NCI-H345 treated with DMSO at 0.1 percent for 48 hours (cell line): ENCODE results near the gene TOE1.

Experiments used
- DNase-seq: peaks from one replicate; lab custom pipeline; 2025; ENCODE audit not compliant: unreplicated experiment; lab: John Stamatoyannopoulos, UW

The TOE1 gene

DNA sequence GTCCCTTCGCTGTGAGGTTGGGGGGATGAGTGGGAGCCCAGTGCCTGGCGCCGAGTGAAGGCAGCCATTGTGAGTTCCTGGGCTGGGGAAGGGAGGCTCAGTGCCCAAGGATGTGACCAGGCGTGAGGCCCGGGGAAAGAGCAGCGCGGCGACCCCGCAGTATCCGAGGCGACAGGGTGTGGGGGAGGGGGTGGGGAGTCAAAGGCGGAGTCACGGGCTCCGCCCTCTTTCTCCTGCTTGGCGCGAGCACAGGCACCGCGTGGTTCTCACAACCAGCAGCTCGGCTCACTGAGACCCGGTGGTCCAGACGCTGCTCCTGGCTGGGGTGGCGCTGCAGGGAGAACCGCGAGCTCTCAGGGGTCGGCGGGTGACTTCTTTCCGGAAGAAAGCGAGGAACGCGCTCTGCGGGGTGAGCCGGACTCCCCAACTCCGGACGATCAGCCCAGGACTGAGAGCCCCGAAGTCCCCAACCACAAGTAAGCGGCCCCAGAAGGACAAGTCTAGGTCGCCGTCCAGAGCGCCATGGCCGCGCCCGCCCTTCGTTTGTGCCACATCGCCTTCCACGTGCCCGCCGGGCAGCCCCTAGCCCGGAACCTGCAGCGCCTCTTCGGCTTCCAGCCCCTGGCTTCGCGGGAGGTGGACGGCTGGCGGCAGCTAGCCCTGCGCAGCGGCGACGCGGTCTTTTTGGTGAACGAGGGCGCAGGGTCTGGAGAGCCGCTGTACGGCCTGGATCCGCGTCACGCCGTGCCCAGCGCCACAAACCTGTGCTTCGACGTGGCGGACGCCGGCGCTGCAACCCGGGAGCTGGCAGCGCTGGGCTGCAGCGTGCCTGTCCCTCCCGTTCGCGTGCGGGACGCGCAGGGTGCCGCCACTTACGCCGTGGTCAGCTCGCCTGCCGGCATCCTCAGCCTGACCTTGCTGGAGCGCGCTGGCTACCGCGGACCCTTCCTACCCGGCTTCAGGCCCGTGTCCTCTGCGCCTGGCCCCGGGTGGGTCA is 13.0 kb upstream of the TOE1 start, which contains the start of gene HPDL:
HPDL (plus strand) TSS at position 269 of the 997 bp plus-strand sequence; CDS start at position 523, 254 bp downstream.
- no peak for DNase-seq

DNA sequence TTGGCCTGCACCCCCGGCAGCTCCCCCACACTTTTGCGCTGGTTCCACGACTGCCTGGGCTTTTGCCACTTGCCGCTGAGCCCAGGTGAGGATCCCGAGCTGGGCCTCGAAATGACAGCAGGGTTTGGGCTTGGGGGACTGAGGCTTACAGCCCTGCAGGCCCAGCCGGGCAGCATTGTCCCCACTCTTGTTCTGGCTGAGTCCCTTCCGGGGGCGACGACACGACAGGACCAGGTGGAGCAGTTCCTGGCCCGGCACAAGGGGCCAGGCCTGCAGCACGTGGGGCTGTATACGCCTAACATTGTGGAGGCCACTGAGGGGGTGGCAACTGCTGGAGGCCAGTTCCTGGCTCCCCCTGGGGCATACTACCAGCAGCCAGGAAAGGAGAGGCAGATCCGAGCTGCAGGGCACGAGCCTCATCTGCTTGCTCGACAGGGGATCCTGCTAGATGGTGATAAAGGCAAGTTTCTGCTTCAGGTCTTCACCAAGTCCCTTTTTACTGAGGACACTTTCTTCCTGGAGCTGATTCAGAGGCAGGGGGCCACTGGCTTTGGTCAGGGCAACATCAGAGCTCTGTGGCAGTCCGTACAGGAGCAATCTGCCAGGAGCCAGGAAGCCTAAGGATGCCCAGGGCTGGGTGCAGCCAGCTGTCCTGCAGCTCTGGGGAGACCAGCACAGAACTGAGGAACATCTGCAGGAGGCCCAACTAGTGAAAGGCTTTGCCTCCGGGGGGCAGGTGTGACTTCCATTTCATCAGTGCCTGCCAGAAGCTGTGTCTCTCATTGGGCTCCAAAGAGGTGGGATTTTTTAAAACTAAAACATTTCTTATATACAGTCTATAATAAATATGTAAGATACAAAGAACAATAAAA is 12.1 kb upstream of the TOE1 start:
- no peak for DNase-seq

DNA sequence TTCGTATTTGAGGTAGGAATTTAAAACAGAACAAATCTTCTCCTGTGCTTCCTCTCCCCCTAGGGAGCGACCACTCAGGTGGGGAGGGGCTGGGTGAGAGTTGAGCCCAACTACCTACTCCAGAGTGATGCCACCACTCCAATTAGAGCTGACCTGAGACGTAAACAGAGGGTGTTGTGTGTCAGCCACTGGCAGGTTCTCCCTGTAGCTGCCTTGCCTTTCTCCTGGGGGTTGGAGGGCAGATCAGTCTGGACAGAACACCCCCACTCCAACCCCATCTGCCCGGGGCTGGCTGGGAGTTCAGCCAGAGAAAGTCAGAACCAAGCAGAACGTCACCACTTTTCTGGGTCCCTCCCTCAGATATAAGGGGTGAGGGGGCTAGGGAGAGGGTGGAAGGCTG is 11.3 kb upstream of the TOE1 start:
- DNase-seq, result no peak

- no peak for DNase-seq
These were observed 10.5 kb upstream of the TOE1 start for GRCh38 chr1:45329445-45329844.

DNA sequence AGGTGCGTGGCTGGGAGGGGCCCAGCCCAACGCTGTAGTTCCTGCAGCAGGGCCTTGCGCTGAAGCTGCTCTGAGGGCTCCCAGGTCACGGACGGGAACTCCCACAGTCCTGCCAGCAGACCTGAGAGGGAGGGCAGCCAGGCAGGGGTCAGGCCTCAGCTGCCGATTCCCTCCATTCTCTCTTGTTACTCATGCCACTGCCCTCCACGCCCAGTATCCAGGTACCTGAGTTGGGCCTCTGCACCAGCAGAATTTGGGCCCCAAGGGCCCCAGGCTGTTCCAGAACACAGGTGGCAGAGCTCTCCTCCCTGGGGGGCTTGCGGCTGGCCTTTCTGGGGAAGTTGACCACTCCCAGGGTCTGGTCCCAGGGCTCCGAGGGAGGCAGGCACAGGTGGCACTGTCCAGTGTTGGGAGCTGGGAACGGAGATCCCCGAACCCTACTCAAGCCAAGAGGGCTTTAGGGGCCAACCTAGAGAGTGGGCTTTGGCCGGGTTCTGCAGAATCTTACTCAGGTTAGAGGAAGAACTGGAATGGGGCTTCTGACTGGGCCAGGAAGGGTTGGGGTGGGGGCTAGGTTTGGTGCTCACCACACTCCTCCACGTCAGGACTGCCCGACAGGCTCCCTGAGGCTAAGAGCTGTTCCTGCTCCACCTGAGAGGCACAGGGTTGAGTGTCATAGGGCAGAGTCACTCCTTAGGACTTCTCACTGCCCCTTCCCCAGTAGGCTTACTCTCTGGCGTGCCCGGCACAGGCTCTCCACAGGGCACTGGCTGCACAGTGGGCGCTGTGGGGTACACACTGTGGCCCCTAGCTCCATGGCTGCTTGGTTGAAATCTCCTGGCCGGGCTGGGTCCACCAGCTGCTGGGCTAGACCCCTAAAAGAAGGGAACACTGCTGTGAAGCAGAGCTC is 8.3 kb upstream of the TOE1 start:
- DNase-seq, result no peak

DNA sequence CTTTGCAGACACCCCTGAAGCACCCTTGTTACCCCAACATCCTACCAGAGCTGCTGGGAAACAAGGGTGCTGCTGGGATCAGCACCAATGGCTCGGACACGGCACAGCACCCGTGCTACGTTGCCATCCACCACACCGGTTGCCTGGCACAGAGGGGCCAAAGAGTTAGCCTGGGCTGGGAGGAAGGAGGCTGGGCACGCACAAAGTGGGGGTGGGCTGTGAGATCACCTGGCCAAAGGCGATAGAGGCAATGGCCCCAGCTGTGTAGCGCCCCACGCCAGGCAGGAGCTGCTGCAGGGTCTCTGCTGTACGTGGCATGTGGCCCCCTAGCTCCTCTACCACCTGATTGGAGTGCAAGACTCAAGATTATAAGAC is 7.6 kb upstream of the TOE1 start:
- no peak for DNase-seq

DNA sequence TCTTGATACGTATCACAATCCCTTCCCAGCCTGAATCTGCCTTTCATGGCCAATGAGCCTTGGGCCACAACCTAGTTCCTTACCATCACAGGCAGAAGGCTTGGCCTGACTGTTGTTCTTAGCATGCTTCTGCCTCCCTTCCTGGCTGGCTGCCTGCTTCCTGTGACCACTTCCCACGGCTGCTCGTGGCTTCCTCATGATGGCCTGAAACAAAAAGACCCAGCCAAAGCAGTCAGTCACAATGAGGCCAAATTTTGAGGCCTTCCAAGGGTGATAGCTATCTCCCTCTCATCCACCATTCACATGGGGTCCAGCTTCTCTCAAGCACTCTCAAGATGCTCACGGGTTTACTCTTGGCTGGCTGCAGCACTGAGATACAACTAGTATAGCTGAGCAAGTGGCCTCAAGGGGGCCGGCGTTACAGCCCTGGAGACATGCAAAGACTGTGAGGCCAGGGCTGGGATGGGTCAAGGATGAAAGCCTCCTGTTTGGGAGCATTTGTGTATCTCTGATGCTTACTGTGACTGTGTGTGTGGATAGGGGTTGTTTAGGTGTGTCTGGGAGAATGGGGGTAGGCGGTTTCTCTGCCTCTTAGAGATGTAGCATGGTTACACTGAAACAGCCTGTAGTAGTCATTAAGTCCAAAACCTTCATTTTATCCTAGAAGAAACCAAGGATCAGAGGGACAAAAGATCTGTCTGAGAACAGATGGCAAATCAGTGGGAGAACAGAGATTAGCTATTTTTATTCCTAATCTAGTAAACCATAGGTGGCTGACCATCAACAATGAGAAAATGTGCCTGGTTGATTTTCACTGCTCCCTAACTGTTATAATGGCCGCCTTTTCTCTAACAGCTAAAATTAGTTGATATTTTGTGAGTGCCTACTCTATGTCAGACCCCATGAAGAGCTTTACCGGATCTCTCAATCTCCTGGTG is 5.4 kb upstream of the TOE1 start:
- no peak for DNase-seq

DNA sequence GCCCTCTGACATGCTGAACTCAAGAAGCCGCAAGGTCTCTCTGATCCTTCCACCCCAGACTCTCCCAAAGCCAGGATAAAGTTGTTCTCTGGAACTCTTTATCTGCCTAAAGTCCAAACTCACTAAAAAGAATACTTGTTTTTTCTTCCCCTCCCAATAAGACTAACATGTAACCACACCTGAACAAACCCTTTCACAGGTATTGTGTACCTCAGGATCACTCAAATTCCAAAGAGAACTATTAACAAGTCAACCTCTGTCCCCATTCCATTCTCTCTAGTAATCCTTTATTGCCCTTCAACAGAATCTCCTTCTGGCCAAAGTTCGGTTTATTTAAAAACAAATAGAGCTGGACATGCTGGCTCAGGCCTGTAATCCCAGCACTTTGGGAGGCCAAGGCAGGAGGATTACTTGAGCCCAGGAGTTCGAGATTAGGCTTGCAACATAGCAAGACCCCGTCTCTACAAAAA is 4.1 kb upstream of the TOE1 start:
- no peak for DNase-seq

DNA sequence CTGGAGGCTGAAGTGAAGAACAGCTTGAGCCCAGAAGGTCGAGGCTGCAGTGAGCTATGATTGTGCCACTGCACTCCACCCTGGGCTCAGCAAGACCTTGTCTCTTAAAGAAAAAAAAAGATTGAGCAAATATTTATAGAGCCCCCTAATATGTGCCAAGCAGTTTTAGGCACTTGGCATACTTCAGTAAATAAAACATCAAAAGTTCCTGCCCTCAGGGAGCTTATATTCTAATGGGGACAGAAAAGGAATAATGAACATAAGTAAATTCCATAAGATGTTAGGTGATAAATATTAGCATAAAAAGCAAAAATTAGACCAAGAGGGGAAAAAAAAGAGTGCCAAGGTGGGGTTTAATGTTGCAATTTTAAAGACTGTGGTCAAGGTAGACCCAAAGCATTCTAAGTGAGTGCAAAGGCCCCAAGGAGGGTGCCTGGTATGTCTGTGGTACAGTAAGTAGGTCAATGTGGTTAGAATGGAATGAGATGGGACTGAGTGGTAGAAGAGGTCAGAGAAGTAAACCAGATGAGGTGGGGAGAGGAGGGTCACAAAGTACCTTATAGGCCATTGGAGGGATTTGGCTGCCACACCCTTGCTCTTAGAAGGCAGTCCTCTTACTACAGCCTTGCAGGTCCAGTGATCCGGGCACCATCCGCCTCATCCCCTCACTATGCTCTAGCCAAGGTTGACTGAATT is 2.2 kb upstream of the TOE1 start:
- no peak for DNase-seq

- DNase-seq, result no peak
These were observed 971 bp downstream of the TOE1 start for GRCh38 chr1:45340816-45341466.

GRCh38 chr1:45344499-45344898 is 4.5 kb downstream of the TOE1 start:
- no peak for DNase-seq

DNA sequence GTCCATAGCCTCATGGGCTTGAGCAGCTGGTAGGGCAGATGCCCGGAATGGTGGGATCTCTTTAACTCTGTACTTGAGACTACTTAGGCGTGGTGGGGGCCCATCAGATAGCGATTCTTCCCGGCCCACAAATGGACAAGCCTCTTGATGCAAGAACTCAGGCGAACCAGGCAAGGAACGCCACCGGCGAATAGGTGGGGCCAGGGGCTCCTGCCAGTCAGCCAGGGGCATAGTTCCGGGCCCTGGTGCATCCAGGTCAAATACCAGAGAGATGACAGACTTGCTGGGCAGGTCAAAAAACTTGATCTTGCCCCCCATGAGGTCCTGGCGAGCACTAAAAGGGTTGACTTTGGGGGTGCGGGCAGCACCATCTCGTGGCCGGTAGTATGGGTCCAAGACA is 5.0 kb downstream of the TOE1 start:
- no peak for DNase-seq

- DNase-seq, result no peak
These were observed 6.5 kb downstream of the TOE1 start for GRCh38 chr1:45346473-45346872.

GRCh38 chr1:45348020-45348419 is 8.1 kb downstream of the TOE1 start:
- DNase-seq, result no peak

DNA sequence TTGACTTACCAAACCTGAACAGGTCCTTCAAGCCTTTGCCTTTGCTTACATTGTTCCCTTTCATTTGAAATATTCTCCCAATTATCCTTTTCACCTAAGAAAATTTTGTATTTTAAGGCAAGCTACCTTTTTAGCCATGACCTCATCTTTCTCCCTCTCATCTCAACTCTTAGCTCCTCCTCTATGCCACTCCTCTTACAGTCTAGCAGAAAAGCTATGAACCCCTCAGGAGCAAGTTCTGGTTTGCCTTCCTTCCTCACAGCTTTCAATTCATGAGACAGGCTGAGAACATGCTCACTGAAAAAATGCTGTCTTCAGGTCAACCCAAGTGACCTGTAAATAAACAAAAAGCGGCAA is 8.6 kb downstream of the TOE1 start:
- DNase-seq, result no peak

GRCh38 chr1:45348966-45349677 is 9.2 kb downstream of the TOE1 start:
- no peak for DNase-seq

DNA sequence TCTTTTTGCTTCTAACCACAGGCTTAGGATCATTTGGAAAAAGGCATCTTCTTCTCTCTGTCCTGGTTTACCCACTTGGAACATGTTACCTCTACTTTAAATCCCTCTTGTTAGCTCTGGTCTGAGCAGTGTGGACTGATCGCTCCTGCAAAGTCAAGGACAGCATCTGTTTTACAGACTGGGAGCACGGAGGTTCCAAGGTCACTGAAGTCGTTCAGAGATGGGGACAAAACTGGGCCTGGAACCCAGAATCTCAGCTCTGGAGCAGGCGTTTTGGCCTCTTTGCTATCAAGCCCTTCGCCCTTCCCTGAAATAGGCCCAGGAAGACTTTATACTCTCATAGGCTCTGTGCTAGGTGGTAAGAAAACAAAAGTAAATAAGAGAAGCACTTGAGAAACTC is 11.5 kb downstream of the TOE1 start:
- DNase-seq, result no peak

DNA sequence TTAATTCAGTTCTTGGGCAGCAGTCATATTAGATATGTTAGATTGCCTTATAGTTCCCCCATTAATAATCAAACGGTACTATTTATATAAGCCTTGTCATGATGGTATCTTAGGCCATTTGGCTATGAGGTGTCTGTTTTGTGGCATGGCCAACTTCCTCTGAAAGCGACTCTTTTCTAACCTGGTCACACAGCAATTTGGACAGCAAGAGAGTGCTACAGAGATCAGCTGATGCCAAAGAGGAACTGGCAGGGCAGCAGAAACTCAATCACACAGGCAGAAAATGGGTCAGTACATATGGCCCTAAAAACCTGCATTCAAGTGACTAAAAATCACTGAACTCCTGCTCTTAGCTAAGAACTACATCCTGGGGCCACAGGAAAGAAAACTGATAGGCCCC is 13.7 kb downstream of the TOE1 start:
- no peak for DNase-seq
